CD14-positive monocyte (primary cell): Measurements from ENCODE around the gene MFRP. TPM values are rescaled to one million over a fixed set of nuclear protein-coding genes. Genes with fewer than 3 reads are reported as not detected.

Experiments
- DNase-seq, 3 donors: peaks; one replicate each; pipeline ENCODE4 v3.0.0-alpha.2; 2011 to 2022
- H2AFZ ChIP-seq: 2 replicates; pipeline ENCODE4 v1.6.0; 2012; ENCODE audit warnings: mild to moderate bottlenecking, low read depth, low read length, inconsistent platforms; ENCODE audit not compliant: insufficient read depth, poor library complexity, severe bottlenecking
- H3K27ac ChIP-seq, 2 donors: 1 replicate in 1 of 2; 2 replicates in 1 of 2; pipeline ENCODE4 v1.5.1; 2012 to 2013; ENCODE audit warnings: low read length in 2 of 2, control low read depth in 1 of 2, inconsistent platforms in 1 of 2, low read depth in 1 of 2, mild to moderate bottlenecking in 1 of 2
- H3K27me3 ChIP-seq, 2 donors: one replicate each; pipeline versions ENCODE4 v1.6.0 to v1.6.1; 2011 to 2013; ENCODE audit warnings: low read length in 2 of 2; ENCODE audit not compliant: control insufficient read depth in 2 of 2, insufficient read depth in 2 of 2
- H3K36me3 ChIP-seq, 2 donors: replicated peaks in 1 of 2; 1 replicate in 1 of 2; 2 replicates in 1 of 2; pipeline versions ENCODE4 v1.5.1 to v1.6.1; 2012 to 2013; ENCODE audit warnings: low read length in 2 of 2, control low read depth in 1 of 2, inconsistent platforms in 1 of 2, mild to moderate bottlenecking in 1 of 2; ENCODE audit not compliant: insufficient read depth in 2 of 2, control insufficient read depth in 1 of 2
- H3K4me1 ChIP-seq, 2 donors: 1 replicate in 1 of 2; 2 replicates in 1 of 2; pipeline versions ENCODE4 v1.5.1 to v1.6.1; 2012 to 2013; ENCODE audit warnings: low read length in 2 of 2, control low read depth in 1 of 2, inconsistent platforms in 1 of 2, mild to moderate bottlenecking in 1 of 2, moderate library complexity in 1 of 2; ENCODE audit not compliant: insufficient read depth in 2 of 2, control insufficient read depth in 1 of 2
- H3K4me2 ChIP-seq: replicated peaks from 2 replicates; pipeline ENCODE3; 2012; ENCODE audit warnings: low read length, moderate library complexity, mild to moderate bottlenecking; ENCODE audit not compliant: poor library complexity, severe bottlenecking; ENCODE audit errors: extremely low read depth
- H3K4me3 ChIP-seq, 3 experiments: fragments of 200-600 bp in 1 of 3; sonication (generic) in 1 of 3; replicated peaks in 1 of 3; 1 replicate in 2 of 3; 2 replicates in 1 of 3; pipeline ENCODE4 v1.5.1; 2011 to 2013; ENCODE audit warnings: low read length in 3 of 3, mild to moderate bottlenecking in 3 of 3, control low read depth in 2 of 3, low read depth in 2 of 3, inconsistent platforms in 1 of 3, moderate library complexity in 1 of 3
- H3K79me2 ChIP-seq: 2 replicates; pipeline ENCODE4 v1.6.0; 2012; ENCODE audit warnings: mild to moderate bottlenecking, control low read depth, inconsistent platforms, low read length, moderate library complexity; ENCODE audit not compliant: insufficient read depth
- H3K9ac ChIP-seq: 2 replicates; pipeline ENCODE4 v1.6.0; 2017; ENCODE audit warnings: low read length, mild to moderate bottlenecking; ENCODE audit not compliant: insufficient read depth, poor library complexity, severe bottlenecking
- H3K9me3 ChIP-seq, 2 donors: replicated peaks in 1 of 2; 1 replicate in 1 of 2; 2 replicates in 1 of 2; pipeline versions ENCODE4 v1.5.1 to v1.6.1; 2012 to 2013; ENCODE audit warnings: low read length in 2 of 2, control low read depth in 1 of 2; ENCODE audit not compliant: control insufficient read depth in 1 of 2, insufficient read depth in 1 of 2
- H4K20me1 ChIP-seq: 2 replicates; pipeline ENCODE4 v1.6.0; 2012; ENCODE audit warnings: mild to moderate bottlenecking, low read length, control low read depth, moderate library complexity; ENCODE audit not compliant: insufficient read depth
- H3K27ac Mint-ChIP-seq, 7 donors: one replicate each; pipeline ENCODE4 v1.8.0; 2020; ENCODE audit warnings: mild to moderate bottlenecking in 7 of 7, mixed read lengths in 7 of 7, moderate library complexity in 6 of 7, inconsistent platforms in 2 of 7
- H3K27me3 Mint-ChIP-seq, 3 donors: one replicate each; pipeline ENCODE4 v1.8.0; 2021 to 2022; ENCODE audit warnings: low read depth in 3 of 3, mild to moderate bottlenecking in 3 of 3, mixed read lengths in 3 of 3, moderate library complexity in 3 of 3, inconsistent platforms in 1 of 3
- H3K36me3 Mint-ChIP-seq, 2 donors: one replicate each; pipeline ENCODE4 v1.8.0; 2020; ENCODE audit warnings: mixed read lengths in 2 of 2, inconsistent platforms in 1 of 2, mild to moderate bottlenecking in 1 of 2
- H3K4me1 Mint-ChIP-seq: one replicate; pipeline ENCODE4 v1.8.0; 2020; ENCODE audit warnings: mild to moderate bottlenecking, mixed read lengths
- H3K4me3 Mint-ChIP-seq, 2 donors: one replicate each; pipeline ENCODE4 v1.8.0; 2020; ENCODE audit warnings: mild to moderate bottlenecking in 2 of 2, mixed read lengths in 2 of 2, moderate library complexity in 1 of 2
- H3K9me3 Mint-ChIP-seq, 7 donors: one replicate each; pipeline ENCODE4 v1.8.0; 2020 to 2022; ENCODE audit warnings: mixed read lengths in 7 of 7, mild to moderate bottlenecking in 6 of 7, moderate library complexity in 6 of 7, inconsistent platforms in 2 of 7
- WGBS: methylation state at CpG from one replicate; pipeline ENCODE4 v1.1.5; 2013; ENCODE audit warnings: missing lambda C conversion rate; ENCODE audit not compliant: insufficient coverage; 5-methylcytosine and 5-hydroxymethylcytosine counted together
- intact Hi-C, 2 donors: fragments of 100-400 bp; cut with micrococcal nuclease; formaldehyde crosslinking; loops; one replicate each; pipeline versions ENCODE4 v1.15.0 to v1.15.1; 2023
- polyA plus RNA-seq, 3 donors: library from polyadenylated mRNA; depleted of rRNA in 1 of 3; unstranded in 2 of 3; stranded (reverse) in 1 of 3; fragments of 300-500 nt in 2 of 3; fragments of >200 nt in 1 of 3; fragmentation: Illumina TruSeq in 2 of 3; gene quantifications; 1 replicate in 2 of 3; 2 replicates in 1 of 3; pipeline ENCODE4 v1.2.3, GENCODE V29; 2012 to 2021
- TF ChIP-seq, protein P1 (sequence below): fragments of 200-600 bp; IDR thresholded peaks from one replicate; pipeline ENCODE4 v1.8.0; 2022; ENCODE audit warnings: antibody characterized with exemption, mild to moderate bottlenecking

The MFRP gene
- polyA plus RNA-seq, 3 donors = not detected

GRCh38 chr11:119306373-119306890 lies 40.1 kb downstream of the MFRP start:
- Mint-ChIP-seq H3K27me3 (peaks cover 3 to 4% (median 4%) of the 10 kb centered on the region in 3 donors), H3K4me3 (no peak overlapping the region), H3K36me3 (peaks cover 67 to 84% of the 10 kb centered on the region in 2 donors), H3K27ac (peak overlapping the region in 1 of 7 donors; percentile 23), H3K9me3 (no peaks in the 10 kb centered on the region), H3K4me1 (no peaks in the 10 kb centered on the region)
- Histone ChIP-seq H3K36me3 (peaks cover 63 to 82% of the 10 kb centered on the region in 2 donors), H3K4me1 (no peaks in the 10 kb centered on the region), H3K79me2 (no peaks in the 10 kb centered on the region), H2AFZ (no peak overlapping the region), H3K27me3 (no peaks in the 10 kb centered on the region), H3K9ac (no peak overlapping the region), H3K9me3 (no peaks in the 10 kb centered on the region), H3K4me3 (no peak overlapping the region), H4K20me1 (peaks cover 80% of the 10 kb centered on the region), H3K4me2 (no peak overlapping the region), H3K27ac (peak overlapping the region in 1 of 2 donors; percentile 4)
- intact Hi-C loops = no loop called here
- TF ChIP-seq, protein P1, sequence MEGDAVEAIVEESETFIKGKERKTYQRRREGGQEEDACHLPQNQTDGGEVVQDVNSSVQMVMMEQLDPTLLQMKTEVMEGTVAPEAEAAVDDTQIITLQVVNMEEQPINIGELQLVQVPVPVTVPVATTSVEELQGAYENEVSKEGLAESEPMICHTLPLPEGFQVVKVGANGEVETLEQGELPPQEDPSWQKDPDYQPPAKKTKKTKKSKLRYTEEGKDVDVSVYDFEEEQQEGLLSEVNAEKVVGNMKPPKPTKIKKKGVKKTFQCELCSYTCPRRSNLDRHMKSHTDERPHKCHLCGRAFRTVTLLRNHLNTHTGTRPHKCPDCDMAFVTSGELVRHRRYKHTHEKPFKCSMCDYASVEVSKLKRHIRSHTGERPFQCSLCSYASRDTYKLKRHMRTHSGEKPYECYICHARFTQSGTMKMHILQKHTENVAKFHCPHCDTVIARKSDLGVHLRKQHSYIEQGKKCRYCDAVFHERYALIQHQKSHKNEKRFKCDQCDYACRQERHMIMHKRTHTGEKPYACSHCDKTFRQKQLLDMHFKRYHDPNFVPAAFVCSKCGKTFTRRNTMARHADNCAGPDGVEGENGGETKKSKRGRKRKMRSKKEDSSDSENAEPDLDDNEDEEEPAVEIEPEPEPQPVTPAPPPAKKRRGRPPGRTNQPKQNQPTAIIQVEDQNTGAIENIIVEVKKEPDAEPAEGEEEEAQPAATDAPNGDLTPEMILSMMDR = no peak
- 93% methylated on average over 3 of the region's 5 CpGs for WGBS
- no peak for DNase-seq

DNA sequence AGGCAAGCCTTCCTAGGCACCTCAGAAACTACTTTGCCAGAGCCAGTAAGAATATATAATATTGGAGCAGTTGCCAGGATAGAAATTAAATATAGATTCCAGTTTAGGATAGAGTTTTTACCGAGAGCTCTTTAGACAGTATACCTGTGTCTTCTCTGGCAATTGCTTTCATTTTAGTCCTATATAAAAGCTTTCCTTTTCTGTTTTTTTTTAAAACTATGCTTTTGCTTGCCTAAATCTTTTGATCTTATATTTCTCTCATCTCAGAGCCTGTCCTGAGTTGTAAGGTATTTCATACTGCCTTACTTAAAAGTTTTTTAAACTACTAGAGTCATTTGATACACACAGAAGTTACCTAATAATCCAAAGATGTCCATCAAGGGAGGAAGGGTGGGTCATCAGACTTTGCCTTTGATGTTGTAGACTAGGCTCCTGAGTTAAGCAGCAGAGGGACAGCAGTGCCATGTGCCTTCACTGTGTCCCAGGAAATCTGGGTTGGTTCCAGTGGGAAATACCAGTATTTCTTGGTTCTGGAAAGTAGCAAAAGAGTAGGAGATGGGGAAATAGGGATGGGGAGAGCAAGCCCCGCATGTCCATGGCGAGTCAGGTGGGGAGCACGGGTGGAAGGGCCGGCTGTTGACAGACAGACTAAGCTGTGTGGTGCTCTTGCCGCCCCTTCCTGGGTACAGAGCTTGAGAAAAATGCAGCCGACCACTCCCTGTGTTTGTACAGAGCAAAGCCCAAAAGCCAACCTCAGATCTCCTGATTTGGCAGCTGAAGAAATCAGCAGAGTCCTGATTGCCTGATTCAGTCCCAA lies 40.7 kb downstream of the MFRP start:
- Histone ChIP-seq H3K36me3 (peaks cover 70 to 89% of the 10 kb centered on the region in 2 donors), H3K4me2 (no peak overlapping the region), H3K9ac (no peak overlapping the region), H3K4me3 (no peak overlapping the region), H3K79me2 (no peaks in the 10 kb centered on the region), H3K27ac (peak overlapping the region in 1 of 2 donors; percentile 4), H3K4me1 (no peaks in the 10 kb centered on the region), H3K9me3 (no peaks in the 10 kb centered on the region), H4K20me1 (peaks cover 87% of the 10 kb centered on the region), H2AFZ (no peak overlapping the region), H3K27me3 (no peaks in the 10 kb centered on the region)
- intact Hi-C loops = no loop called here
- Mint-ChIP-seq H3K27ac (peak overlapping the region in 3 of 7 donors; percentile 13 to 60 (median 21)), H3K27me3 (peaks cover 1 to 4% (median 3%) of the 10 kb centered on the region in 3 donors), H3K36me3 (peaks cover 73 to 89% of the 10 kb centered on the region in 2 donors), H3K9me3 (no peaks in the 10 kb centered on the region), H3K4me1 (no peaks in the 10 kb centered on the region), H3K4me3 (no peak overlapping the region)
- WGBS = 96% methylated on average over 6 of the region's 7 CpGs
- no peak for DNase-seq
- TF ChIP-seq, protein P1 = no peak
